Glomerular visceral epithelial cell (primary cell): ENCODE data around the gene TMOD4.

Experiments used
- DNase-seq: peaks from one replicate; pipeline ENCODE4 v3.0.0-alpha.2; 2016; ENCODE audit errors: extremely low spot score

Gene TMOD4

DNA sequence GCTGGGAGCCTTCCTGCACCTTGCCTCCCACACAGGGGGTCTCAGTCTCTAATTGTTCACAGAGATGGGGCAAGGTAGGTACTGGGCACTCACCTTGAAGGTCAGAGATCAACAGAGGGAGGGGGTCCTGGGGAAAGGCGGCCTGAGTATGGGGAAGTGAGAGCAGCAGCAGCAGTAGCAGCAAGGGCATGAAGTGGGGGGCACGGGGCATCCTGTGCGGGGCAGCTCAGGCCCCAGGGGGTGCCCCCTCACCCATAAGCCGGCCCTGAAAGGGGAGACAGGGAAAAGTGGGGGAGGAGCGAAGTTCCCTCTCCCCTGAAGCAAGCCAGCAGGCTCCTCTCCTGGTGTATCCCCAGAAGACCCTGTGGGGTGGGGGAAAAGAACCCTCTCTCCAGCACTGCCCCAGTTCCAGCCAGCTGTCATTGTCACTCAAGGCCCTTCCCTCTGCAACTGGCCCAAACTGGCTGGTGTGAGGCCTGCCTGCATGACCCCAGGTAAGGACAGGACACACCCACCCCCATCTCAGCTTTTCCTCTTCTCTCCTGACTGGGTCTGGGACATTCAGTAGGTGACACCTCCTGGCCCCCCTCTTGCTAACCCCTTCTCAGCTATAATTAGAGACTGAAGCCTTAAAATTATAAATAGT is 33.2 kb downstream of the TMOD4 start:
- DNase-seq = no peak

DNA sequence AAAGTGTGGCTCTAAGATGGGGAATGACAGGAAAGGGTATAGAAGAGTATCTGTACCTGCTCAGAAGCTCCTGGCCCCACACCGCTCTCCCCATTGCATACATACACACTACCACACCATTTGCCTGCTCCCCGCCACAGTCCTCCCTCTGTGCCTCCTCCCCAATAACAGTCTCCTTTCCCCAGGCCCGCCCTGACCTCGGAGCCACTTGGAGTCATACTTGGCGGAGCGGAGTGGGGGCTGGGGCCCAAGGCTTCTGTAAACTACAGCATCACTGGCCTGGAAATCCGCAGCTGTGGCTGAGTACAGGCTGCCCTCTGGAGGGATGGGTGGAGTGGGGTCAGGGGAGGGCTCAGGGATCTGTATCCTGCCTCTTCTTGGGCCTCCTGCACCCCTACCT is 38.0 kb downstream of the TMOD4 start:
- DNase-seq = no peak

DNA sequence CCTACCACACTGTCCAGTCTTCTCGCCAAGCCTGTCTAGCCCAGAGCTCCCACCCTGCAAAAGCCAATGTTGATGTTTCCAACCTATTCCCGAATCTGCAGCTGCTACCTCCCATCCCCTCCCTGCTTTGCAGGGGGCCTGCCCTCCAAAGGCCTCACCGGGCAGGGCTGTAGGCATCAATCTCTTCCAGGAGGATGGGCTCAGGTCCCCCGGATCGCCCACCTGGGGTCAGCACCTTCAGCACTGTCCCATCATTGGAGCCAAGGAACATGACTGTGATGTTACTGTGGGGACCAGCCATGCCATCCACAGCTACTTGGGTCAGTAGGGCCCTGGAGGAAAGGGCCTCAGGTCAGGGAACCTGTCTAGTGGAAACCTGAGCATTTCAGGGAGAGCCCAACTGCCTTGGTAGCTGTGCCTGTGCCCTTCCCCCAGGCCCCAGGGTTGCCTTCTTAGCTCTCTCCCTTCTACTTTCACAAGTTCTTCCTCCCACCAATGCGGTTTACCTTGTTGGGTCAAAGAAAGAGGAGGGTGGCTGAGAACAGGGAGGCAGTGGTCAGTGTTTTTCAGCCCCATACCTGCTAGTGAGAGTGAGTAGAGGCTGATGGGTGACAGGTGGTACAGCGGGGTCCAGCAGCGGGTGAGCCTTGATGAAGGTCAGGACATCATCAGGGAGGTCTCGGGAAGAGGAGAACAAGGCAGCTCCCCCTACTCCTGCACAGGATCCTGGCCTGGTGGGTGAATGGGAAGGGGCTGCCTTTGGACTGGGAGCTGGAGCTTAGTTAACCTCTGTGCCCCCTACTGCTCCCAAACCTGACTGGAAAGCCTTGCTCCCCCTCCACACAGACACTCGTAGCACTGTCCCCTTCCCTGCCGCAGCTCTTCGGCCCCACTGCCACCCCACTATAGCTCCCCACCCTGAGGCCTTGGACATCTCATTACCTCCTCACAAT is 40.1 kb downstream of the TMOD4 start:
- no peak for DNase-seq

DNA sequence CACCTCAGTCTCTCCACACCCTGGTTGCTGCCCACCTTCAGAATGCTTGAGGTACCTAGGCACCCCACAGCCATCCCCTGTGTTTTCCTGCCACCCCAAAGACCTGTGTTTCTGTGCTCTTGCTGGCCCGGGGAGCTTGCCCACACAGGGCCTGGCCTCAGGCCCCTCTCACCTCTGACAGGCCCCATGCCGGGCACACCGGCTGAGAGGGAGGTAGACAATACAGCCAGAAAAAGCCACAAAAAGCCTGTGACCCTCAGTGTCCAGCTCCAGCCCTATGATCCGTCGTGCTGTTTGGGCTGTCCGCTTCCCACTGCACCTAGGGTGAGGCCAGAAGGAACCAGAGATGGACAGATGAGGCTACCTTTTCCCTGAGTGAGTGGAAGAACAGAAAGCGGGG is 40.8 kb downstream of the TMOD4 start:
- DNase-seq = no peak

DNA sequence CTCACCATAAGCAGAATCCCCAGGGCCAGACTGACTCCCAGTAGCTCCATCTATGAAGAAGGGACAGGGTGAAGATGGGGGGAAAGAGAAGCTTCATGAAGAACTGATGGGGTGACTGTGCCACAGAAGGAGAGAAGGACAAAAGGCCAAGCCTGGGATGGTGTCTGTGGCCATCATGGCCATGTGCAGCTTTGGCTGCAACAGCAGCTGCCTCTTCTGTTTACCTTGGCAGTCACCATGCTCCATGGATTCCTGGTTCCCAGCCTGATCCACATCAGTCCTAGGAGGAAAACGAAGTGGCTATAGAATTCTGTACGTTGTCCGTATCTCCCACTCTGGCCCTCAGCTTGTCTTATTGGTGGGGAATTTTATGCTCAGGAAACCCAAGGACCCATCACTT is 41.4 kb downstream of the TMOD4 start:
- DNase-seq = no peak

DNA sequence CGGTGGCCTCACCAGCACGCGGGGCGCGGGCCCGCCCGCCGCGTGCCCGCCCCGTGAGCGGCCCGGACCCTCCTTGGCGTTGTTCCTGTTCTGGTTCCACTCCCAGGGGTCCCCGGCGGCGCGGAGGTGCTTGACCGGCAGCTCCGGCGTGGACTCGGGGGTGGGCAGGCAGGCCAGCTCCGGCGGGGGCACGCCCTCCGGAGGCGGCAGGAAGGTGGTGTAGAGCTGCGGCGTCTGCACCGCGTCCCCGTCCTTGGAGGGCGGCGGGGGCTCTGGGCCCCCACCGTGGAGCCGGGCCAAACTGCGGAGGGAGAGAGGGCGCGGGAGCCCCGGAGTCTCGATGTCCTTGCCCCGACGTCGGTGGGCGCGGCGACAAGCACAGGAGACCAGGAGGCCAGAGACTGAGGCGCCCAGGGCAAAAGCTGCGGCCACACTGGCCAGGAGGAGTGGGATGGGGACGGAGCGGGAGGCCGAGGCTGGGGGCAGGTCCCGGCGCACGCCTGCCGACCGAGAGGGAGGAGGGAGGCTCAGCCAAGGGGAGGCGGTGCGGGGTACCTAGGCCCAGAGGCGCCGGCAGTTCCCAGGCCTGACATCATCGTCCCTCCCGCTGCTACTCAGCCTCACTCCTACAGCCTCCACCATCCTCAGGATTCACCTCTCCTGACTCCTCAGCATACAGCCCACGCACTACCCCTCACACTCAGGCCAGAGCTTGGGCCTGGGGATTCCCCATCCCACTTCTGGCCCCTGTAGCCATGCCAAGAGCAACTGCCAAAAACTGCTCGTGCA is 42.6 kb downstream of the TMOD4 start:
- no peak for DNase-seq

DNA sequence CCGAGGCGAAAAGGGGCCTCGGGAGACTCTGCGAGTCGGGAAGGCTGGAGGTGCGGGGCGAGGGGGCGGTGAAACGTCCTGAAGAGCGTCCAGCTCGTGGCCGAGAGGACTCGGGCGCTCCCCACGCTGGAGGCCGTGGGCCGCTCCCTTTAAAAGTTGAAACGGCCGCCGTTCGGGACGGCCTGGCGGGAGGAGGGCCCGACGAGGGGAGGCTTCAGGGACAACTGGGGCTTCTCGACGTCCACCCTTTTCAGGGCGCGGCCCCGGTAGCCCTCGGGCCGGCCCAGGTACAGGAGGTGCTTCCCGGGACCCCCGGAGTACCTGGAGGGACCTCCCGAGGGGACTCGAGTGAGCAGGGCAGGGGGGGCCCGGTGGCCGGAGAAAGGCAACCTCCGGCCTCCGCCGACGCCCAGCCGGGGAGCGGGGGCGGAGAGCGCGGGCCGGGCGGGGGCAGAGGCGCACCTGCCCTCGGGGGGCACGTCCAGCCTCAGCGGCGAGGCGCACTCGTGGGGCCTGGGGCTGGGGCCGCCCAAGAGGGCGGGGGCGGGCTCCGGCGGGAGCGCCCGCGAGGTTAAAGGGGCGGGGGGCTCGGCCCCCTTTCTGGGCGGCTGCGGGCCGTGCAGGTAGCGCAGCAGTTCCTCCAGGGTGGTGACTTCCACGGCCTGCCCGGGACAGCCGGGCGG is 43.3 kb downstream of the TMOD4 start:
- DNase-seq = no peak

DNA sequence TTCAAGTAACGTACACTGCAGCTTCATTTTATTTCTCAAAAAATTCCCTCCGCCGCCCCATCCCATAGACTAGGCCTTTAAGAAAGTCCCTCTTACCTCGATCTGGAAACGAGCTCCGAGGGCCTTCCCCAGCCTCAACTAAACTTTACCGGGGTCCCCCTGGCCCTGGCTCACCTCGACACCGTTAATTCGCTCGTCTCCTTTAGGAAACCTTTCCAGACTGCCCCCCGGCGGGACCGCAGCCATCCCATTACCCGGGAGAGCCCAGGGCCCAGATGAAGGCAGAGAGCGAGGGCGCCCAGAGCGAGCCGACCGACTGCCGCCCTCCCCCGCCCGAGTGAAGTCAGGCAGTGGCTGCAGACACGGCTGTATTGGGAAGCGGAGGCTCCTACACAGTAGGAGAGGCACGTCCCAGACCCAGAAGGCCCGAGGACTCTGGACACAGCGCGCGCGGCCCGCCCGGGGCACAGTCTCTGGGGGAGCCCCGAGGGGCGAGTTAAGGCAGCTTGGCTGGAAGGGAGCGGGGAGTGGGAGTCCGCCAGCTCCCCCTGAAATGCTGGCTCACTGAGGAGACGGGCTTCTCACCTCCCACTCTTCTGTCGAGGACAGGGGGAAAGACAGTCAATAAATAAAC is 44.0 kb downstream of the TMOD4 start:
- DNase-seq = no peak

DNA sequence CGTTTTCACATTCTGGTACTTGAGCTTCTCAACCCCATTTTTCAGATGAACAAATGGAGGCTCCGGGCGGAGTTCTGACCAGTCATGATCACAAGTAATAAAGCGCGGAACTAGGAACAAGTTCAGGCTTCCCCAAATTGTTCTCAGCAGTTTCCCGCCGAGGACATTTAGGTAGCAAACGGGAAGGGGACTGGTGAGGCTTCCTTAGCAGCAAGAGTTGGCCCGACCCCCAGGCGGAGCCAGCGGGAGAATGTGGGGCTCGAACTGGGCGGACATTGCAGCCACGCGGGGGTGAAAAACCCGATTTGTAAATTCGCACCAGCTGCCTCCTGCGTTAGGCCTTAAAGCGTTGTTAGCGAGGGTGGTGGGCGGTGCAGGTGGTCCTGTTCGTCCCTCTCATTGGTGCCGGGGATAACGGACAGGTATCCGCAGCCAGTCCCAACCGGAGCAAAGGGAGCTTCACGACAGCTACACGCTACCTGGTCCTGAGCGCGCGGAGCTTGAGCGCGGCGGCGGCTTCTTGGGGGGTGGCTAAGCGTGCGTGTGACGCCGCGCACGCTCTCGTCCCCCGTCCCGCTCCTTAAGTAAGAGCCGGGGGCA is 44.7 kb downstream of the TMOD4 start:
- no peak for DNase-seq

DNA sequence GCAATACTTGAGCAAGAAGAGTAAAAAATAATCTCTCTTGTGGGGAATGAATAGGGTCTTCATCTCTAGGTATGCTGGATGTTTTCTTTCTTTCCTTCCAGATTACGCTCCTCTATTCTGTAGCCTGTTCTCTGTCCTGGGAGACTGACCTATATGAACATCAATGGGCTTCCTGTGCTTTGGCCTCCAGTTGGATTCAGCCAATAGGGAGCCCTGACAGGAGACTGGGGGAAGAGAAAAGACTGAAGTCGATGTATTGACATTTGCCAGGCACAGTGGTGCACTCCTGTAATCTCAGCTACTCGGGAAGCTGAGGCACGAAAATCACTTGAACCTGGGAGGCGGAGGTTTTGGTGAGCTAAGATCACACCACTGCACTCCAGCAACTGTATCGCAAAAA is 47.0 kb downstream of the TMOD4 start:
- DNase-seq = no peak

DNA sequence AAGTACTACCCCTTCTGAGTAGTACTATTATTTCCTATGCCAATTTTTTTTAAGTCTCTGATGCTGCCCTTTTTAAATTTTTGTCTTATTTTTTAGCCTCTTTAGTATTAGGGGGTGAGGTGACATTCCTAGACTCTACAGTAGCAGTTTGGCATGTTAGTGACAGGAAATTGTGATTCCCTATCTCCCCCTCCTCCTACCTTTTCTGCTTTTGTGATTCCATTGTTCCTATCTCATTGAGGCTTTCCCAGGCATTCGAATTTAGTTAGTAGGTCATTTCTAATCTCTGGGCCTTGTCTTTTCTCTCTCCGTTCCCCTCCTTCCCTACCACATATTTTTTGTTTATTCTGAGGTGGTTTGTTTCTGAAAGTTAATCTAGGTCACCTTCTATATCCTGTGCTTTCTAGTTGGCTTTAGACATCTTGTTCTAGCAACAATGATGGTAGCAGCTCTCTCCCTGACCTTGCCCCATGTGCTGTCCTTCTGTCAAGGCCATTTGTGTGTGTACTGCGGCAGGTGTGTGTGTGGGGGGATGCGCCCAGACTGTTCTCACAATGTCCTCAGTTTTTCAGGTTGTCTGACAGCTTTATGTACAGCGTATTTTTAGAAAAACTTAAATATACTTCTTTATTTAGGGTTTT is 50.9 kb downstream of the TMOD4 start:
- no peak for DNase-seq
